Adipocyte (in vitro differentiated cells): Measurements from ENCODE around the gene EXOSC5.

Experiments
- DNase-seq: peaks from one replicate; pipeline ENCODE4 v3.0.0-alpha.2; 2015; ENCODE audit warnings: low read depth
- H3K27me3 ChIP-seq: replicated peaks from 2 replicates; pipeline ENCODE4 v1.7.0; 2013; ENCODE audit warnings: mild to moderate bottlenecking, low read length, moderate library complexity; ENCODE audit not compliant: control insufficient read depth, insufficient read depth
- H3K36me3 ChIP-seq: 2 replicates; pipeline ENCODE4 v1.7.0; 2013; ENCODE audit warnings: low read length, mild to moderate bottlenecking, moderate library complexity; ENCODE audit not compliant: control insufficient read depth, insufficient read depth, severe bottlenecking
- H3K4me1 ChIP-seq: 2 replicates; pipeline ENCODE4 v1.7.0; 2013; ENCODE audit warnings: mild to moderate bottlenecking, low read length, moderate library complexity; ENCODE audit not compliant: control insufficient read depth, insufficient read depth
- H3K4me3 ChIP-seq: 2 replicates; pipeline ENCODE4 v1.7.0; 2013; ENCODE audit warnings: mild to moderate bottlenecking, low read length, moderate library complexity
- H3K9ac ChIP-seq: 2 replicates; pipeline ENCODE4 v1.7.0; 2013; ENCODE audit warnings: mild to moderate bottlenecking, low read length, moderate library complexity
- H3K9me3 ChIP-seq: 2 replicates; pipeline ENCODE4 v1.7.0; 2013; ENCODE audit warnings: mild to moderate bottlenecking, low read length, moderate library complexity; ENCODE audit not compliant: control insufficient read depth

The EXOSC5 gene

GRCh38 chr19:41363753-41364523 is 33.2 kb downstream of the EXOSC5 start, which contains the start of gene B9D2:
Gene B9D2, minus strand, starts transcription at chr19:41364149. Its CDS starts 630 bp downstream, at chr19:41363519.
- no peaks in the 10 kb centered on the region for H3K9me3 ChIP-seq
- peak; percentile 99 for DNase-seq
- H3K9ac ChIP-seq: peak within 1 kb of the TSS; percentile 93
- H3K27me3 ChIP-seq: no peaks in the 10 kb centered on the region
- H3K4me1 ChIP-seq: peaks cover 26% of the 10 kb centered on the region
- H3K36me3 ChIP-seq: no peaks in the 10 kb centered on the region
- peak within 1 kb of the TSS; percentile 97 for H3K4me3 ChIP-seq

- peak overlapping the region; percentile 97 for H3K4me3 ChIP-seq
- no peak for DNase-seq
Observed at GRCh38 chr19:41363371-41363752, 33.8 kb downstream of the EXOSC5 start.

DNA sequence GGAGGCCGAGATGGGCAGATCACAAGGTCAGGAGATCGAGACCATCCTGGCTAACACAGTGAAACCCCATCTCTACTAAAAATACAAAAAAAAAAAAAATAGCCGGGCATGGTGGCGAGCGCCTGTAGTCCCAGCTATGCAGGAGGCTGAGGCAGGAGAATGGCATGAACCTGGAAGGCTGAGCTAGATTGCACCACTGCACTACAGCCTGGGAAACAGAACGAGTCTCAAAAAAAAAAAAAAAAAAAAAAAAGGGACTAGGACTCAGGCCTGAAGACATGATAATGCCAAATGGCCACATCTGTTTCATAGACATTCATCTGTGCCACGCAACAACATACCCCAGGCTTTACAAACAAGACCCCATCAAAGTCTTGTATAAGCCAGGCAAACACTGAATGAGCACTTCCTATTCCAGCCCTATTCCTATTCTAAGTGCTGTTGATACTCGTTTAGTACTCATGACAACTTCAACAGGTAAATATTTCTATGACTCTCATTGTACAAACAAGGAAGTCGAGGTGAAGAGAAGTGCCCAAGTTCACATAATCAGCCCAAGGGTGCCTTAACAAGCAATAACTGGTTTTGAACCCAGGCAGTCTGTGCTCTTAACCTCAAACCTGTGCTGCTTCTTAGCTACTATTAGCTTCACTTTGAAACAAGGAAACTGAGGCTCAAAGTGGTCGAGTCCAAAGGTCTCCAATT is 34.9 kb downstream of the EXOSC5 start:
- H3K36me3 ChIP-seq: no peaks in the 10 kb centered on the region
- H3K4me3 ChIP-seq: no peak overlapping the region
- no peak for DNase-seq
- H3K9ac ChIP-seq: no peak overlapping the region
- no peaks in the 10 kb centered on the region for H3K9me3 ChIP-seq
- H3K27me3 ChIP-seq: no peaks in the 10 kb centered on the region
- peaks cover 15% of the 10 kb centered on the region for H3K4me1 ChIP-seq

More at GRCh38 chr19:41363371-41363752, 33.8 kb downstream of the EXOSC5 start:
- Histone ChIP-seq H3K36me3 (no peaks in the 10 kb centered on the region), H3K9me3 (no peaks in the 10 kb centered on the region), H3K4me1 (peaks cover 26% of the 10 kb centered on the region), H3K27me3 (no peaks in the 10 kb centered on the region), H3K9ac (peak overlapping the region; percentile 93)

DNA sequence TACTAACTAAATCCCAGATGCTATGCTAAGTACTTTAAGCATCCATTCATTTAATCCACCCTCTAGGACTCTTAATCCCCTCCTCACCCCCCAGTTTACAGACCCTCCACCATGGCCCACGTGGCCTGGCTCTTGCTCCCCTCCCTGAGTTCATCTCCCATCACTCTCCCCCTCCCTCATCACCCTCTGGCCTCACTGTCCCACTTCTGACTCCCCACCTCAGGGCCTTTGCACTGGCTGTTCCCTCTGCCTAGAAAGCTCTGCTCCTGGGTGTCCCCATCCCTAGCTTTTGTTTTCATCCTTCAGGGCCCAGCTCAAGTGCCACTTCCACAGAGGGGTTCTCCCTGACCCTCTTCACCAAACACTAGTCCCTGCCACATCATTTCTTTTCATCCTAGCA is 37.4 kb downstream of the EXOSC5 start:
- DNase-seq: no peak
- no peaks in the 10 kb centered on the region for H3K9me3 ChIP-seq

DNA sequence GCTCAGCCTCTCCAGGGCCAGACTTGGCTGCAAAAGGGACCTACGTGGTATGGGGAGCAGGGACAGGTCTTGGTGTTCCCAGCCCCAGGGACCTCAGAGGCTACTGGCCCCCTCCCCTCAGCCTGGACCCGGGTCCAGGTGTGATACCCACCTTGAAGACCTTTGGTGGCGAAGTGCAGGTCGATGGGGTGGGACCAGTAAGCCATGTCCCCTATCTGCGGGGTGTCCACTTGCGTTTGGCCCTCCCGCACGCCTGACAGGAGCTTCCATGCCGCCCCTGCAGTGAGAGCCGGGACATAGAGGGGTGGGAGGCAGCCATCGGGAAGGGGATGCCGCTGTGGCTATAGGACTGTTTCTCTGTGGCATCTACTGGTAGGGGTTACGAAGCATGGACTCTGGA is 39.4 kb downstream of the EXOSC5 start:
- H3K4me1 ChIP-seq: no peaks in the 10 kb centered on the region
- H3K36me3 ChIP-seq: no peaks in the 10 kb centered on the region
- H3K9me3 ChIP-seq: no peaks in the 10 kb centered on the region
- no peak overlapping the region for H3K9ac ChIP-seq
- no peaks in the 10 kb centered on the region for H3K27me3 ChIP-seq
- no peak for DNase-seq
- H3K4me3 ChIP-seq: no peak overlapping the region

More for the DNA sequence above, 37.4 kb downstream of the EXOSC5 start:
- Histone ChIP-seq H3K4me3 (no peak overlapping the region), H3K4me1 (peaks cover 8% of the 10 kb centered on the region), H3K27me3 (no peaks in the 10 kb centered on the region), H3K36me3 (no peaks in the 10 kb centered on the region), H3K9ac (no peak overlapping the region)

GRCh38 chr19:41356984-41357739 is 40.0 kb downstream of the EXOSC5 start:
- DNase-seq: no peak
- H3K4me3 ChIP-seq: no peak overlapping the region

GRCh38 chr19:41355802-41356201 is 41.4 kb downstream of the EXOSC5 start:
- Histone ChIP-seq H3K9me3 (no peaks in the 10 kb centered on the region), H3K27me3 (no peaks in the 10 kb centered on the region), H3K4me3 (no peak overlapping the region), H3K36me3 (no peaks in the 10 kb centered on the region), H3K9ac (no peak overlapping the region), H3K4me1 (peaks cover 9% of the 10 kb centered on the region)
- no peak for DNase-seq

More at GRCh38 chr19:41356984-41357739, 40.0 kb downstream of the EXOSC5 start:
- Histone ChIP-seq H3K36me3 (no peaks in the 10 kb centered on the region), H3K27me3 (no peaks in the 10 kb centered on the region), H3K9ac (no peak overlapping the region), H3K4me1 (no peaks in the 10 kb centered on the region), H3K9me3 (no peaks in the 10 kb centered on the region)

DNA sequence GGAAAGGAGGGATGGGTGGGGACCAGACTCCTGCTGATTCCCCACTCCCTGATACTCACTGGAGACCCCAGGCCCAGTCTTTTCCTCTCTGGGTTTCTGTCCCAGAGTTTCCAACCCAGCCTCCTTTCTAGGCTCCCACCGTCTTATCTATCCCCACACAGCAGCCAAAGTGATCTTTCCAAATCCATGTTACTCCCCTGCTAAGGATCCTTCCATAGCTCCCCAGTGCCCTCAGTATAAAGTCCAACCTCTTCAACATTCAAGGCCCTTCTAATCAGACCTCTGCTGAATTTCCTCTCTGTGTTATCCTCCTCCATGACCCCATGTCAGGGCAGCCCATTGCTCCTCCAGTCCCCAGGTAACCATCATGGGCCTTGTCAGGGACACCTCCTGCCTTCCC is 42.1 kb downstream of the EXOSC5 start:
- H3K9ac ChIP-seq: no peak overlapping the region
- H3K27me3 ChIP-seq: no peaks in the 10 kb centered on the region
- no peaks in the 10 kb centered on the region for H3K9me3 ChIP-seq
- no peak for DNase-seq
- peaks cover 14% of the 10 kb centered on the region for H3K4me1 ChIP-seq
- H3K4me3 ChIP-seq: no peak overlapping the region
- H3K36me3 ChIP-seq: no peaks in the 10 kb centered on the region

DNA sequence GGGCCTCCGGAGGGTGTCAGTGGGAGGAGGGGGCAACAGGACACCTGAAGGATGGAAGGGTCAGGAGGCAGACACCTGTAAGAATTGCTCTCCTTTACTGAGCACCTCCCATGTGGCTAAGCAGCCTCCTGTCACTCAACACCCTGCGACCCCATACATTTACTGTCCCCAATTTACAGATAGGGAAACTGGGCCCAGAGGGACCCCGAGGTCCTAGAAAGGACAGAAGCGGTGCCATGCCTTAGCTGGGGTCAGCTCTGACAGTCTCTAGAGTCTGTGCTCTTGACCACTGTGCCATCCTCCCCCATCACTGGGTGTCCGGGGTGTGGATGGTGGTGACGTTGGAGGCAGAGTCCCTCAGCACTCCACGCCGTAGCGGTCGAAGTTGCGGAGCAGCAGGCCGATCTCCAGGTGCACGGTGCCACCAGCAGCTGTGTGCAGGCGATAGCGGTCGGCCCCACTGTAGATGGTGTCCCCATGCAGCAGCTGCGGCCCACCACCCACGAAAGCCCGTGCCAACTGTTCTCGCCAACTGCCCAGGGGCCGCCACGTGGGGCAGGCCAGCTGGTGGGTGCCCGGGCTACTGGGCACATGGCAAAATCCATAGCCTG is 42.7 kb downstream of the EXOSC5 start:
- no peaks in the 10 kb centered on the region for H3K27me3 ChIP-seq
- H3K4me3 ChIP-seq: peak overlapping the region; percentile 72
- no peaks in the 10 kb centered on the region for H3K36me3 ChIP-seq
- peak overlapping the region; percentile 67 for H3K9ac ChIP-seq
- no peaks in the 10 kb centered on the region for H3K9me3 ChIP-seq
- no peak for DNase-seq
- H3K4me1 ChIP-seq: peaks cover 14% of the 10 kb centered on the region

GRCh38 chr19:41353466-41354342 is 43.5 kb downstream of the EXOSC5 start, which contains the start of gene TGFB1:
Gene TGFB1, minus strand, starts transcription at chr19:41353922. Its CDS starts 878 bp downstream, at chr19:41353044.
- Histone ChIP-seq H3K9ac (peak within 1 kb of the TSS; percentile 87), H3K27me3 (no peaks in the 10 kb centered on the region), H3K9me3 (no peaks in the 10 kb centered on the region), H3K4me1 (peaks cover 14% of the 10 kb centered on the region), H3K4me3 (peak within 1 kb of the TSS; percentile 91), H3K36me3 (no peaks in the 10 kb centered on the region)
- peak; percentile 96 for DNase-seq
